B cell (primary cell): ENCODE data around the gene COQ8A. TPM values are rescaled to one million over a fixed set of nuclear protein-coding genes. Genes with fewer than 3 reads are reported as not detected.

Source experiments
- ATAC-seq: fragments of 200-7000 bp; cut with Tn5 transposase; one replicate; pipeline ENCODE4 v1.10.0; 2021; ENCODE audit warnings: low read depth, mild to moderate bottlenecking, moderate number of reproducible peaks, moderate library complexity
- CTCF ChIA-PET: fragments of 350-600 bp; sonication (Branson Sonifier 250); formaldehyde crosslinking; loops from one replicate; lab custom pipeline; 2021; ENCODE audit warnings: antibody characterized with exemption, inconsistent platforms; lab: Charles Lee
- POLR2A ChIA-PET: fragments of 350-600 bp; sonication (Branson Sonifier 250); formaldehyde crosslinking; loops from one replicate; lab custom pipeline; 2021; ENCODE audit warnings: antibody characterized with exemption; lab: Charles Lee
- DNase-seq: peaks from one replicate; pipeline ENCODE4 v3.0.0; 2013
- H2AFZ ChIP-seq: 2 replicates; pipeline ENCODE4 v1.6.1; 2012; ENCODE audit warnings: mild to moderate bottlenecking, low read depth, low read length; ENCODE audit not compliant: insufficient read depth, poor library complexity, severe bottlenecking
- H3K27ac ChIP-seq, 2 donors: 1 replicate in 1 of 2; 2 replicates in 1 of 2; pipeline ENCODE4 v1.5.1; 2012 to 2013; ENCODE audit warnings: low read length in 2 of 2, mild to moderate bottlenecking in 2 of 2, moderate library complexity in 1 of 2
- H3K27me3 ChIP-seq, 4 experiments: fragments of 200-600 bp in 1 of 4; sonication (generic) in 1 of 4; replicated peaks in 1 of 4; 1 replicate in 2 of 4; 2 replicates in 2 of 4; pipeline versions ENCODE4 v1.6.1 to v1.7.0; 2013 to 2016; ENCODE audit warnings: low read length in 3 of 4, mild to moderate bottlenecking in 2 of 4, mixed read lengths in 1 of 4, moderate library complexity in 1 of 4; ENCODE audit not compliant: insufficient read depth in 4 of 4, control insufficient read depth in 3 of 4; ENCODE audit errors: control extremely low read depth in 1 of 4
- H3K36me3 ChIP-seq, 2 experiments: replicated peaks in 1 of 2; 1 replicate in 1 of 2; 2 replicates in 1 of 2; pipeline versions ENCODE4 v1.6.1 to v1.7.1; 2013; ENCODE audit warnings: low read length in 1 of 2; ENCODE audit not compliant: insufficient read depth in 2 of 2, control insufficient read depth in 1 of 2; ENCODE audit errors: control extremely low read depth in 1 of 2, extremely low read depth in 1 of 2
- H3K4me1 ChIP-seq, 2 donors: fragments of 200-600 bp in 1 of 2; sonication (generic) in 1 of 2; 1 replicate in 1 of 2; 2 replicates in 1 of 2; pipeline versions ENCODE4 v1.5.1 to v1.6.1; 2013 to 2017; ENCODE audit warnings: low read length in 2 of 2; ENCODE audit not compliant: control insufficient read depth in 2 of 2, insufficient read depth in 2 of 2
- H3K4me2 ChIP-seq: replicated peaks from 2 replicates; pipeline ENCODE3; 2012; ENCODE audit warnings: mild to moderate bottlenecking, low read depth, low read length; ENCODE audit not compliant: poor library complexity, severe bottlenecking
- H3K4me3 ChIP-seq, 5 experiments: fragments of 200-600 bp in 1 of 5; sonication (generic) in 1 of 5; 1 replicate in 3 of 5; 2 replicates in 2 of 5; pipeline versions ENCODE4 v1.5.1 to v1.7.0; 2011 to 2016; ENCODE audit warnings: low read length in 4 of 5, mild to moderate bottlenecking in 4 of 5, low read depth in 2 of 5, control low read depth in 1 of 5, moderate library complexity in 1 of 5; ENCODE audit not compliant: insufficient read depth in 1 of 5; ENCODE audit errors: control extremely low read depth in 1 of 5, extremely low read depth in 1 of 5
- H3K79me2 ChIP-seq: fragments of 200-600 bp; sonication (generic); one replicate; pipeline ENCODE4 v1.6.0; 2016; ENCODE audit warnings: low read length; ENCODE audit not compliant: control insufficient read depth, insufficient read depth
- H3K9ac ChIP-seq: fragments of 200-600 bp; sonication (generic); 2 replicates; pipeline ENCODE4 v1.6.1; 2017; ENCODE audit warnings: mild to moderate bottlenecking, low read length, moderate library complexity
- H3K9me3 ChIP-seq, 3 donors: one replicate each; pipeline versions ENCODE4 v1.6.1 to v1.7.1; 2013; ENCODE audit warnings: low read length in 2 of 3; ENCODE audit not compliant: control insufficient read depth in 2 of 3, insufficient read depth in 1 of 3; ENCODE audit errors: control extremely low read depth in 1 of 3
- H4K20me1 ChIP-seq: 2 replicates; pipeline ENCODE4 v1.6.0; 2012; ENCODE audit warnings: mild to moderate bottlenecking, low read length; ENCODE audit not compliant: insufficient read depth, control insufficient read depth, poor library complexity, severe bottlenecking
- H3K27ac Mint-ChIP-seq: one replicate; pipeline ENCODE4 v1.8.0; 2021; ENCODE audit warnings: mixed read lengths
- H3K27me3 Mint-ChIP-seq: one replicate; pipeline ENCODE4 v1.8.0; 2021; ENCODE audit warnings: mixed read lengths
- H3K4me1 Mint-ChIP-seq: one replicate; pipeline ENCODE4 v1.8.0; 2021; ENCODE audit warnings: mixed read lengths
- H3K4me3 Mint-ChIP-seq: one replicate; pipeline ENCODE4 v1.8.0; 2021; ENCODE audit warnings: mixed read lengths
- H3K9me3 Mint-ChIP-seq: one replicate; pipeline ENCODE4 v1.8.0; 2022; ENCODE audit warnings: mixed read lengths; ENCODE audit not compliant: insufficient read depth
- EZH2 ChIP-seq: IDR thresholded peaks from 2 replicates; pipeline ENCODE4 v1.6.1; 2012; ENCODE audit warnings: borderline replicate concordance, low read depth, mild to moderate bottlenecking, moderate library complexity, low read length; ENCODE audit not compliant: insufficient read depth, poor library complexity, severe bottlenecking
- WGBS: methylation state at CpG from one replicate; pipeline ENCODE4 v1.1.5; 2013; ENCODE audit warnings: missing lambda C conversion rate; ENCODE audit not compliant: insufficient coverage; 5-methylcytosine and 5-hydroxymethylcytosine counted together
- intact Hi-C: fragments of 100-400 bp; cut with micrococcal nuclease; formaldehyde crosslinking; loops from one replicate; pipeline ENCODE4 v1.10.0; 2022
- polyA plus RNA-seq: library from polyadenylated mRNA; depleted of rRNA; stranded (reverse); fragments of >200 nt; gene quantifications from 2 replicates; pipeline ENCODE4 v1.2.3, GENCODE V29; 2012
- total RNA-seq, 2 donors: library from RNA; stranded (reverse); fragments of 120-200 nt in 1 of 2; gene quantifications; 1 replicate in 1 of 2; 2 replicates in 1 of 2; pipeline versions ENCODE4 v1.2.3 to v1.2.4, GENCODE V29; 2013 to 2022
- TF ChIP-seq, protein P1 (sequence below): fragments of 200-600 bp; IDR thresholded peaks from one replicate; pipeline ENCODE4 v1.8.0; 2022; ENCODE audit warnings: antibody characterized with exemption, mild to moderate bottlenecking

The COQ8A gene
- total and polyA plus RNA-seq, 2 donors (not counting 1 experiment from before 2014, with no cell fraction given): 44.3 to 58.2 TPM

DNA sequence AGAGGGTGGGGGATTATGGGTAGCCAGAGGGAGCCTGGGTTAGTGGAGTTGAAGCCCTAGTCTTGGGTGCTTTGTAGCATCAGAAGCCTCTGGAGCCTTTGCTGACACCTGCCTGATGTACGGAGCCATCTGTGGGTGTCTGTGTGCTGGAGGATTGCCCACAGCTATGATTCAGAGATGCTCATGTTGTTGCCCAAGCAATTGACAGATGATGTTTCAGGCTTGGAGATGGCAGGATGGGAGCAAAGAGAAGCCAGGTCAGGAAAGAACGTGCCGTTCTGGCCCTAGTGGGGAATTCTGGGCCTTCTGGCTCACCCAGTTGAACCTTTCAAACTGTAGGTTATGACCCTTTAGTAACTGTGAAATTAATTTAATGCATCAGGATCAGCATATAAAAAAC lies 27.6 kb downstream of the COQ8A start:
- Histone ChIP-seq H3K9me3 (peaks cover 0 to 6% (median 4%) of the 10 kb centered on the region in 3 donors), H3K4me1 (peaks cover 16 to 17% of the 10 kb centered on the region in 2 donors), H4K20me1 (peaks cover 46% of the 10 kb centered on the region), H3K27ac (no peak overlapping the region), H2AFZ (no peak overlapping the region), H3K36me3 (peaks cover 0 to 49% of the 10 kb centered on the region in 2 experiments), H3K79me2 (peaks cover 18% of the 10 kb centered on the region), H3K27me3 (no peaks in the 10 kb centered on the region), H3K9ac (no peak overlapping the region), H3K4me2 (no peak overlapping the region), H3K4me3 (no peak overlapping the region)
- no peak for TF ChIP-seq EZH2
- TF ChIP-seq, protein P1, sequence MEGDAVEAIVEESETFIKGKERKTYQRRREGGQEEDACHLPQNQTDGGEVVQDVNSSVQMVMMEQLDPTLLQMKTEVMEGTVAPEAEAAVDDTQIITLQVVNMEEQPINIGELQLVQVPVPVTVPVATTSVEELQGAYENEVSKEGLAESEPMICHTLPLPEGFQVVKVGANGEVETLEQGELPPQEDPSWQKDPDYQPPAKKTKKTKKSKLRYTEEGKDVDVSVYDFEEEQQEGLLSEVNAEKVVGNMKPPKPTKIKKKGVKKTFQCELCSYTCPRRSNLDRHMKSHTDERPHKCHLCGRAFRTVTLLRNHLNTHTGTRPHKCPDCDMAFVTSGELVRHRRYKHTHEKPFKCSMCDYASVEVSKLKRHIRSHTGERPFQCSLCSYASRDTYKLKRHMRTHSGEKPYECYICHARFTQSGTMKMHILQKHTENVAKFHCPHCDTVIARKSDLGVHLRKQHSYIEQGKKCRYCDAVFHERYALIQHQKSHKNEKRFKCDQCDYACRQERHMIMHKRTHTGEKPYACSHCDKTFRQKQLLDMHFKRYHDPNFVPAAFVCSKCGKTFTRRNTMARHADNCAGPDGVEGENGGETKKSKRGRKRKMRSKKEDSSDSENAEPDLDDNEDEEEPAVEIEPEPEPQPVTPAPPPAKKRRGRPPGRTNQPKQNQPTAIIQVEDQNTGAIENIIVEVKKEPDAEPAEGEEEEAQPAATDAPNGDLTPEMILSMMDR: no peak
- intact Hi-C loops: no loop called here
- Mint-ChIP-seq H3K9me3 (no peaks in the 10 kb centered on the region), H3K4me3 (no peak overlapping the region), H3K27ac (no peak overlapping the region), H3K4me1 (peaks cover 19% of the 10 kb centered on the region), H3K27me3 (no peaks in the 10 kb centered on the region)
- DNase-seq: no peak
- ChIA-PET POLR2A (no interaction called here), CTCF (no interaction called here)
- WGBS: 100% methylated on average over 1 of the region's 3 CpGs
- no peak for ATAC-seq

DNA sequence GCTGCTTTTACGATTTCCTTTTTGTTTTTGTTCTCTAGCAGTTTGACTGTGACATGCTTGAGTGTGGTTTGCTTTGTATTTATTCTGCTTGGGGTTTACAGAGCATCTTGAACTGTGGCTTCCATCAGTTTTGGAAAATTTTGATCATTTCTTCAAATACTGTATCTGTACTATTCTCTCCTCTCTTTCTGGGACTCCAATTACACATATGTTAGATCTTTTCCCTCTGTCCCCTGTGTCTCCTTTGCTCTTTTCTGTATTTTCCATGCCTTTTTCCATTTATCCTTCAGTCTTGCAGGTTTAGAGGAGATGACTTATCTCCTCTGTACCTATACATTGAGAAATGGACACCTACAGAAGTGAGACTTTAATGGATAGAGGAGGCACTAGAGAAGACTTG lies 31.7 kb downstream of the COQ8A start:
- ChIA-PET CTCF (no interaction called here), POLR2A (no interaction called here)
- DNase-seq (no peak), ATAC-seq (no peak)
- no peak overlapping the region for H3K4me3 Mint-ChIP-seq
- H3K27ac Mint-ChIP-seq: peak overlapping the region; percentile 39
- Histone ChIP-seq H3K4me2 (no peak overlapping the region), H4K20me1 (peaks cover 42% of the 10 kb centered on the region), H3K27ac (no peak overlapping the region), H3K9me3 (peaks cover 0 to 6% (median 4%) of the 10 kb centered on the region in 3 donors), H3K27me3 (no peaks in the 10 kb centered on the region), H3K79me2 (peaks cover 7% of the 10 kb centered on the region), H3K9ac (no peak overlapping the region), H3K36me3 (peaks cover 0 to 40% of the 10 kb centered on the region in 2 experiments), H3K4me3 (no peak overlapping the region), H3K4me1 (peaks cover 0 to 4% of the 10 kb centered on the region in 2 donors), H2AFZ (no peak overlapping the region)
- TF ChIP-seq, protein P1: no peak
- TF ChIP-seq EZH2: no peak
- no peaks in the 10 kb centered on the region for H3K27me3 Mint-ChIP-seq
- H3K4me1 Mint-ChIP-seq: peaks cover 5% of the 10 kb centered on the region
- intact Hi-C loops: no loop called here
- WGBS: no CpG with 5 or more reads among the region's 1 CpG
- no peaks in the 10 kb centered on the region for H3K9me3 Mint-ChIP-seq
